SU-DHL-6 (cell line): Measurements from ENCODE around the gene SSX7.
"Not testable (repeated sequence)": the region's sequence is repeated elsewhere in the genome, so short reads cannot be mapped to it uniquely, and the experiment has no call there.

Source experiments
- CTCF ChIP-seq: fragments of 200-600 bp; sonication (generic); IDR thresholded peaks from one replicate; pipeline ENCODE4 v1.5.1; 2017; ENCODE audit warnings: antibody characterized with exemption, mild to moderate bottlenecking, low read length, moderate library complexity; ENCODE audit not compliant: insufficient read depth, poor library complexity, severe bottlenecking
- EZH2phosphoT487 ChIP-seq: fragments of 200-600 bp; sonication (generic), shearing (Covaris generic); conservative IDR thresholded peaks from 2 replicates; pipeline ENCODE4 v1.6.1; 2018; ENCODE audit warnings: mild to moderate bottlenecking, antibody characterized with exemption, low read length, moderate library complexity, mixed read lengths

GRCh38 chrX:52650676-52651075 lies 4.0 kb downstream of the SSX7 start:
- not testable (repeated sequence) for TF ChIP-seq CTCF, EZH2phosphoT487
